Urinary bladder (tissue), 4 donors: Measurements from ENCODE around the gene SLCO1B3. TPM values are rescaled to one million over a fixed set of nuclear protein-coding genes. Genes with fewer than 3 reads are reported as not detected.

Experiments used
- DNase-seq: peaks from one replicate; pipeline ENCODE4 v3.0.0-alpha.2; 2015; ENCODE audit errors: extremely low spot score
- H3K27ac ChIP-seq: one replicate; pipeline ENCODE4 v1.5.1; 2013; ENCODE audit warnings: low read depth, mild to moderate bottlenecking, moderate library complexity
- H3K36me3 ChIP-seq: one replicate; pipeline ENCODE4 v1.6.1; 2013; ENCODE audit warnings: mild to moderate bottlenecking, moderate library complexity; ENCODE audit not compliant: insufficient read depth
- H3K4me1 ChIP-seq: one replicate; pipeline ENCODE4 v1.6.1; 2013; ENCODE audit warnings: mild to moderate bottlenecking, moderate library complexity; ENCODE audit not compliant: insufficient read depth
- H3K4me3 ChIP-seq: one replicate; pipeline ENCODE4 v1.5.1; 2013; ENCODE audit warnings: low read depth, low read length
- WGBS: extraction: QIAGEN DNeasy Blood & Tissue Kit; methylation state at CpG from one replicate; pipeline ENCODE4 v1.1.7; 2013; 5-methylcytosine and 5-hydroxymethylcytosine counted together
- polyA plus RNA-seq: library from polyadenylated mRNA; stranded (reverse); fragments of 200-250 nt; gene quantifications from one replicate; pipeline ENCODE4 v1.2.3, GENCODE V29; 2013
- total RNA-seq: library from RNA; depleted of rRNA; stranded (reverse); fragments of >200 nt; gene quantifications from one replicate; pipeline ENCODE4 v1.2.3, GENCODE V29; 2014
- donor health status: healthy with polysubstance abuse.
- donor health status: healthy.

The SLCO1B3 gene
- total and polyA plus RNA-seq, 2 donors = not detected

GRCh38 chr12:20822415-20822814 is 11.9 kb downstream of the SLCO1B3 start:
- no peaks in the 10 kb centered on the region for H3K36me3 ChIP-seq

DNA sequence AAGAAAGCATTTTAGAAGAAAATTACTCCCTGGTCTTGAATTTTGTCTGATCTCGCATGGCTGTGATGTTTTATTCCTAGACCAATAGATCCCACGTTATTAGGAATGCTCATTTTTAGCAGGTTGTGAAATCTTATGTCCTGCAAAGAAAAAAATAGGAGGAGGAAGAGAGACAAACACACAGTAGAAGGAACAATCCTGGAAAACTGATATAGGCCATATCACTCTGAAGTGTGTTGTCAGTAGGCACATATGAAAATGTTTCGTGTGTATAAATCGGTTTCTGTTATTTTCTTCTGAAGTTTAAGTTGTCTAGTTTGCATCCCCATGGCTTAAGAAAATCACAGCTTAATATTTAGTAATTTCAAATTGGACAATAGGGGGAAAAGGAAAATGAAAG is 12.4 kb downstream of the SLCO1B3 start:
- H3K4me3 ChIP-seq = no peak overlapping the region
- H3K4me1 ChIP-seq = no peaks in the 10 kb centered on the region
- H3K27ac ChIP-seq = no peak overlapping the region
- 71% methylated on average over 4 of the region's 4 CpGs for WGBS
- DNase-seq = no peak
- no peaks in the 10 kb centered on the region for H3K36me3 ChIP-seq

More at GRCh38 chr12:20822415-20822814, 11.9 kb downstream of the SLCO1B3 start:
- Histone ChIP-seq H3K4me1 (no peaks in the 10 kb centered on the region), H3K27ac (no peak overlapping the region), H3K4me3 (no peak overlapping the region)
- no peak for DNase-seq
- WGBS = 94% methylated on average over 6 of the region's 6 CpGs

DNA sequence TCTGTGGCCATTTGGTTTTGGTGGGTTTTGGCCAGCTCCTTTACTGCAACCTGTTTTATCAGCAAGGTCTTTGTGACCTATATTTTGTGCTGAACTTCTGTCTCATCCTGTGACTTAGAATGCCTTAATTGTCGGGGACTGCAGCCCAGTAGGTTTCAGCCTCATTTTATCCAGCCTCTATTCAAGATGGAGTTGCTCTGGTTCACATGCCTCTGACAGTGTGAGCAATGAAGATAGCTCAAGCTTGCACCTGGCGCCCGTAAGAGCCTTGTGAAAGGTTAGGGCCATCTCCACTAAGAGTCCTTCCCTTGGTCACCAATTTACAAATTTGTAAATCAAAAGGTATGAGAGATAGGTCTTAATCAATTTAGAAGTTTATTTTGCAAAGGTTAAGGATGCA is 19.4 kb downstream of the SLCO1B3 start:
- no peaks in the 10 kb centered on the region for H3K4me1 ChIP-seq
- no peak for DNase-seq
- H3K27ac ChIP-seq = no peak overlapping the region
- H3K36me3 ChIP-seq = no peaks in the 10 kb centered on the region
- WGBS = 91% methylated on average over 3 of the region's 3 CpGs
- no peak overlapping the region for H3K4me3 ChIP-seq

- 86% methylated on average over 1 of the region's 1 CpG for WGBS
- H3K4me3 ChIP-seq = no peak overlapping the region
- H3K4me1 ChIP-seq = no peaks in the 10 kb centered on the region
- H3K27ac ChIP-seq = no peak overlapping the region
- DNase-seq = no peak
- no peaks in the 10 kb centered on the region for H3K36me3 ChIP-seq
These were observed 20.0 kb downstream of the SLCO1B3 start for GRCh38 chr12:20830456-20830855.

GRCh38 chr12:20832911-20833310 is 22.4 kb downstream of the SLCO1B3 start:
- no peak overlapping the region for H3K27ac ChIP-seq
- no peaks in the 10 kb centered on the region for H3K36me3 ChIP-seq
- H3K4me3 ChIP-seq = no peak overlapping the region
- 65% methylated on average over 4 of the region's 4 CpGs for WGBS
- DNase-seq = no peak
- H3K4me1 ChIP-seq = no peaks in the 10 kb centered on the region

GRCh38 chr12:20852649-20853048 is 42.1 kb downstream of the SLCO1B3 start:
- Histone ChIP-seq H3K36me3 (no peaks in the 10 kb centered on the region), H3K4me3 (no peak overlapping the region), H3K27ac (no peak overlapping the region), H3K4me1 (no peaks in the 10 kb centered on the region)
- no peak for DNase-seq

- H3K4me1 ChIP-seq = no peaks in the 10 kb centered on the region
- no peaks in the 10 kb centered on the region for H3K36me3 ChIP-seq
These were observed 52.6 kb downstream of the SLCO1B3 start for GRCh38 chr12:20863056-20863455.

DNA sequence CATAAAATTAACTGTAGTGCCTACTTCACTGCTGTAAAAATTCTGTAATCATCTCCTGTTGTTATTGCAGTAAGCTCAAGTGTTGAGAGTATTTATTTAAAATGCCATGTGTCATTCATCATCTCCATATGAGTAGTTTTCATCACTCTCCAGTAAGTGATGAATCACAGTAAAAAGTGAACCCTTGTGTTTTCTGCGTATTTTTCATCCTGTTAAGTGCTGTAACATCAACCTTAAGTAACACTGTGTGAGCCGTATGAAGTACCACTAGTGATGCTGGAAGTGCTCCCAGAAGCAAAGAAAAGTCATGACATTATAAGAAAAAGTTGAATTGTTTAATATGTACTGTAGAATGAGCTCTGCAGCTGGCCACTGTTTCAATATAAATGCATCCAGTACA is 55.4 kb downstream of the SLCO1B3 start:
- no peaks in the 10 kb centered on the region for H3K36me3 ChIP-seq

More at GRCh38 chr12:20863056-20863455, 52.6 kb downstream of the SLCO1B3 start:
- H3K27ac ChIP-seq = no peak overlapping the region
- H3K4me3 ChIP-seq = no peak overlapping the region
- 89% methylated on average over 3 of the region's 3 CpGs for WGBS
- DNase-seq = no peak

DNA sequence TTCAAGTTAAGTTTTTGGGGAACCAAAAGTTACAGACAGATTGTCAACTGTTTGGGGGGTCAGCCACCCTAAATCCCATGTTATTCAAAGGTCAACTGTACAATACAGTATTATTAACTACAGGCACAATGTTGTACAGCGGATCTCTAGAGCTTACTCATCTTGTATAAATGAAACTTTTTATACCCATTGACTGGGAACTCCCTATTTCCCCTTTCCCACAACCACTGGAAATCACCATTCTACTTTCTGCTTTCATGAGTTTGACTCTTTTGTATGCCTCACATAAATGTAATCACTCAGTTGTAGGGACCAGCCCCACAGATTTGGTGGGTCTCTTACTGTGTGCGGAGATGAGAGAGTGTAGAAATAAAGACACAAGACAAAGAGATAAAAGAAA is 57.8 kb downstream of the SLCO1B3 start:
- Histone ChIP-seq H3K27ac (no peak overlapping the region), H3K4me1 (no peaks in the 10 kb centered on the region), H3K36me3 (no peaks in the 10 kb centered on the region), H3K4me3 (no peak overlapping the region)
- DNase-seq = no peak
- WGBS = 95% methylated on average over 2 of the region's 2 CpGs

More for the DNA sequence above, 55.4 kb downstream of the SLCO1B3 start:
- H3K4me3 ChIP-seq = no peak overlapping the region
- WGBS = 44% methylated on average over 2 of the region's 2 CpGs
- DNase-seq = no peak
- no peak overlapping the region for H3K27ac ChIP-seq
- no peaks in the 10 kb centered on the region for H3K4me1 ChIP-seq

GRCh38 chr12:20883288-20883687 is 72.8 kb downstream of the SLCO1B3 start:
- H3K4me3 ChIP-seq = no peak overlapping the region
- no peak overlapping the region for H3K27ac ChIP-seq
- no peaks in the 10 kb centered on the region for H3K36me3 ChIP-seq
- H3K4me1 ChIP-seq = no peaks in the 10 kb centered on the region
- no peak for DNase-seq

GRCh38 chr12:20885116-20885515 is 74.6 kb downstream of the SLCO1B3 start:
- no peak for DNase-seq
- WGBS = 75% methylated on average over 1 of the region's 1 CpG
- H3K36me3 ChIP-seq = no peaks in the 10 kb centered on the region
- H3K27ac ChIP-seq = no peak overlapping the region
- no peak overlapping the region for H3K4me3 ChIP-seq
- H3K4me1 ChIP-seq = no peaks in the 10 kb centered on the region

GRCh38 chr12:20885552-20885951 is 75.0 kb downstream of the SLCO1B3 start:
- no peak for DNase-seq
- H3K27ac ChIP-seq = no peak overlapping the region
- no peaks in the 10 kb centered on the region for H3K4me1 ChIP-seq
- no peak overlapping the region for H3K4me3 ChIP-seq
- 84% methylated on average over 2 of the region's 2 CpGs for WGBS
- H3K36me3 ChIP-seq = no peaks in the 10 kb centered on the region

DNA sequence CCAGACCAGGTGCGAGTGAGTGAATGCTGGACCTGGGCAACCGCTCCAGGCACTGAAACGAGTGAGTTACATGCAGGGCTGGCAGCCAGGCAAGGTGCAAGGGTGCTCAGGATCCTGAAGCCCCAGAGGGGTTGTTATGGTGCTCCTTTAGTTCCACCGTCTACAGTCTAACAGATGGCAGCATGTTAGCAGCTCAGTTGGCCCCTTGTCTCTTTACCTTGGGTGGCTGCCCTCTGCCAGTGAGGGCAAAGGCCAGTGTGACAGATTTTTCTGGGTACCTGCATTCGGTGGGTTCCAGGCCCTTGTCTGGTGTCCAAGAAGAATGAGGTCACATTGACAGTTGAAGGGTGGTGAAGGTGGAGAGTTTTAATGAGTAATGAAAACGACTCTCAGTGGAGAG is 106.8 kb downstream of the SLCO1B3 start:
- DNase-seq = no peak
- Histone ChIP-seq H3K36me3 (no peaks in the 10 kb centered on the region), H3K27ac (no peak overlapping the region), H3K4me3 (no peak overlapping the region), H3K4me1 (no peaks in the 10 kb centered on the region)
- 81% methylated on average over 6 of the region's 6 CpGs for WGBS

DNA sequence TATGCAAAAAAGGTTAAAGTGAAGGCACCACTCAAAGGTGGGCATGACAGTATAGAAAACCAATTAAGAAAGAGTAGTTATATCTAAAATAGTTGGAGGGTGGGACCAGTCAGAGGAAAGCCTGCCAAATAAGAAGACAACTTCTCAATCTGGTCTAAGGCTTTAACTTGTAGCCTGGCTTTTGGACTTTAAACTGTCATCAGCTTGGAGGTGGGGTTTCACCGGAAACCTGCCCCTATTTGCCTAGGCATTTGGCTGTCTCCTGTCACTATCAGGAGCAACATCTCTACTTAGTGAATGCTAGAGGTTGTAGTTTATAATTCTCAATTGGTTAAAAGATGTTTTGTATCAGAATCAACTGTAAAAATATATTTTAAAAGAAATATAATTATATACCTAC is 107.3 kb downstream of the SLCO1B3 start:
- H3K4me1 ChIP-seq = no peaks in the 10 kb centered on the region
- no peaks in the 10 kb centered on the region for H3K36me3 ChIP-seq
- 98% methylated on average over 1 of the region's 1 CpG for WGBS
- H3K4me3 ChIP-seq = no peak overlapping the region
- no peak for DNase-seq
- H3K27ac ChIP-seq = no peak overlapping the region

DNA sequence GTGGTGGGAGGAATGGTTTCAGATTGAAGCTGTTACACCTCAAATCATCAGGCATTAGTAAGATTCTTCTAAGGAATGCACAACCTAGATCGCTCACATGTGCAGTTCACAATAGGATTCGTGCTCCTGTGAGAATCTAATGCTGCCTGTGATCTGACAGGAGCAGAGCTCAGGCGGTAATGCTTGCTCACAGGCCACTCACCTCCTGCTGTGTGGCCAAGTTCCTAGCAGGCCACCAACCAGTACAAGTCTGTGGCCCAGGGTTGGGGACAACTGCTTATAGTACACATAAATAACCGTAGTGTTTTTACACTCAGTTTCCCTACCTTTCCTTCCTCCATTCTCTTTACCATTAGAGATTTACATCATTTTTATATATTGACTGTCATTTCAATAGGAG is 121.4 kb downstream of the SLCO1B3 start:
- Histone ChIP-seq H3K27ac (no peak overlapping the region), H3K4me1 (no peaks in the 10 kb centered on the region), H3K36me3 (no peaks in the 10 kb centered on the region), H3K4me3 (no peak overlapping the region)
- 84% methylated on average over 4 of the region's 4 CpGs for WGBS
- DNase-seq = no peak
